HFF-Myc (cell line): Measurements from ENCODE around the gene ARL14EPL.

Experiments used
- DNase-seq: peaks from one replicate; pipeline ENCODE4 v3.0.0-alpha.2; 2011; ENCODE audit warnings: low read depth; ENCODE audit errors: extremely low read depth
- H3K4me3 ChIP-seq: replicated peaks from 2 replicates; pipeline ENCODE4 v1.5.1; 2011; ENCODE audit warnings: low read depth, mild to moderate bottlenecking, control low read depth, low read length
- CTCF ChIP-seq: IDR thresholded peaks from 2 replicates; pipeline ENCODE4 v1.5.1; 2012; ENCODE audit warnings: mild to moderate bottlenecking, low read depth, low read length, control low read depth; ENCODE audit errors: missing control alignments

Gene ARL14EPL

GRCh38 chr5:116032094-116032517 is at the start of gene ARL14EPL:
Gene ARL14EPL, plus strand, starts transcription at chr5:116032472. Its CDS starts 18,994 bp downstream, at chr5:116051466.
- TF ChIP-seq CTCF: peak; percentile 40
- no peak within 1 kb of the TSS for H3K4me3 ChIP-seq
- DNase-seq: peak; percentile 59

- no peak overlapping the region for H3K4me3 ChIP-seq
- no peak for TF ChIP-seq CTCF
- no peak for DNase-seq
Observed at GRCh38 chr5:115983519-115983918, 48.8 kb upstream of the ARL14EPL start.

- no peak for TF ChIP-seq CTCF
- DNase-seq: no peak
- no peak overlapping the region for H3K4me3 ChIP-seq
Observed at GRCh38 chr5:115985802-115986757, 46.2 kb upstream of the ARL14EPL start.

- no peak for DNase-seq
- no peak for TF ChIP-seq CTCF
- no peak overlapping the region for H3K4me3 ChIP-seq
Observed at GRCh38 chr5:115988002-115988401, 44.3 kb upstream of the ARL14EPL start.

GRCh38 chr5:115992848-115993350 is 39.4 kb upstream of the ARL14EPL start:
- DNase-seq: no peak
- no peak for TF ChIP-seq CTCF
- H3K4me3 ChIP-seq: no peak overlapping the region

- no peak for DNase-seq
- no peak overlapping the region for H3K4me3 ChIP-seq
- TF ChIP-seq CTCF: no peak
Observed at GRCh38 chr5:115995351-115995750, 36.9 kb upstream of the ARL14EPL start.
